SK-N-SH (cell line): Measurements from ENCODE around the gene AKR1A1. TPM values are rescaled to one million over a fixed set of nuclear protein-coding genes. Genes with fewer than 3 reads are reported as not detected.
"Not testable (repeated sequence)": the region's sequence is repeated elsewhere in the genome, so short reads cannot be mapped to it uniquely, and the experiment has no call there.

Source experiments
- CTCF ChIA-PET: fragments of 300-600, 350-600 bp; formaldehyde crosslinking; extraction: SDS; loops from one replicate; lab custom pipeline; 2021; lab: Yijun Ruan, JAX
- POLR2A ChIA-PET: fragments of 350-600 bp; sonication (Branson Sonifier 250); formaldehyde crosslinking; extraction: SDS; loops from one replicate; lab custom pipeline; 2020; ENCODE audit warnings: antibody characterized with exemption, inconsistent platforms; lab: Yijun Ruan, JAX
- DNase-seq: peaks from one replicate; pipeline ENCODE4 v3.0.0; 2012
- H2AFZ ChIP-seq: fragments of 200-600 bp; sonication (generic); 2 replicates; pipeline ENCODE4 v1.8.1; 2016; ENCODE audit warnings: antibody characterized with exemption, mild to moderate bottlenecking, low read depth
- H3F3A ChIP-seq: fragments of 200-600 bp; sonication (generic); replicated peaks from 2 replicates; pipeline ENCODE3; 2016; ENCODE audit warnings: antibody characterized with exemption, mild to moderate bottlenecking; ENCODE audit not compliant: insufficient read depth
- H3K27ac ChIP-seq, 2 experiments: fragments of 200-500 bp in 1 of 2; fragments of 200-600 bp in 1 of 2; sonication (Bioruptor generic) in 1 of 2; sonication (generic), shearing (Covaris generic) in 1 of 2; 2 replicates each; pipeline versions ENCODE4 v1.5.1 to v1.6.1; 2014 to 2016; ENCODE audit warnings: low read depth in 2 of 2, inconsistent platforms in 1 of 2, low read length in 1 of 2, mild to moderate bottlenecking in 1 of 2, mixed read lengths in 1 of 2
- H3K27me3 ChIP-seq: fragments of 200-600 bp; sonication (generic), shearing (Covaris generic); 2 replicates; pipeline ENCODE4 v1.6.1; 2016; ENCODE audit warnings: mixed run types; ENCODE audit not compliant: insufficient read depth
- H3K36me3 ChIP-seq, 2 experiments: fragments of 200-500 bp in 1 of 2; fragments of 200-600 bp in 1 of 2; sonication (Bioruptor generic) in 1 of 2; sonication (generic) in 1 of 2; replicated peaks in 1 of 2; 2 replicates each; pipeline versions ENCODE3 to v1.5.1; 2014 to 2016; ENCODE audit warnings: low read length in 1 of 2, mild to moderate bottlenecking in 1 of 2; ENCODE audit not compliant: insufficient read depth in 2 of 2, control insufficient read depth in 1 of 2
- H3K4me1 ChIP-seq, 2 experiments: fragments of 200-500 bp in 1 of 2; fragments of 200-600 bp in 1 of 2; sonication (Bioruptor generic) in 1 of 2; sonication (generic), shearing (Covaris generic) in 1 of 2; 2 replicates each; pipeline versions ENCODE4 v1.5.1 to v1.6.1; 2014 to 2016; ENCODE audit warnings: low read depth in 1 of 2, low read length in 1 of 2, mixed run types in 1 of 2; ENCODE audit not compliant: insufficient read depth in 2 of 2, control insufficient read depth in 1 of 2
- H3K4me2 ChIP-seq: fragments of 200-600 bp; sonication (generic), shearing (Covaris generic); 2 replicates; pipeline ENCODE4 v1.6.1; 2017; ENCODE audit warnings: mixed run types
- H3K4me3 ChIP-seq, 2 experiments: fragments of 200-500 bp in 1 of 2; fragments of 200-600 bp in 1 of 2; sonication (Bioruptor generic) in 1 of 2; sonication (generic), shearing (Covaris generic) in 1 of 2; 2 replicates each; pipeline versions ENCODE4 v1.5.1 to v1.8.1; 2014 to 2016; ENCODE audit warnings: low read depth in 2 of 2, inconsistent platforms in 1 of 2, low read length in 1 of 2, mild to moderate bottlenecking in 1 of 2, mixed read lengths in 1 of 2, moderate library complexity in 1 of 2
- H3K79me2 ChIP-seq: fragments of 200-600 bp; sonication (generic); 2 replicates; pipeline ENCODE4 v1.8.1; 2017; ENCODE audit warnings: mild to moderate bottlenecking; ENCODE audit not compliant: insufficient read depth
- H3K9ac ChIP-seq: fragments of 200-600 bp; sonication (generic); 2 replicates; pipeline ENCODE4 v1.6.1; 2017; ENCODE audit warnings: mixed run types
- H3K9me2 ChIP-seq: fragments of 200-600 bp; sonication (generic); 2 replicates; pipeline ENCODE4 v1.6.1; 2017; ENCODE audit warnings: mixed run types
- H3K9me3 ChIP-seq: fragments of 200-600 bp; sonication (generic); 2 replicates; pipeline ENCODE4 v1.6.1; 2017; ENCODE audit warnings: mixed run types, mild to moderate bottlenecking, moderate library complexity
- H4K20me1 ChIP-seq: fragments of 200-600 bp; sonication (generic); 2 replicates; pipeline ENCODE4 v1.6.1; 2017; ENCODE audit warnings: mild to moderate bottlenecking, mixed run types; ENCODE audit not compliant: insufficient read depth
- CHD2 ChIP-seq: fragments of 150-350 bp; IDR thresholded peaks from 2 replicates; pipeline ENCODE4 v1.6.1; 2018; ENCODE audit warnings: low read length; ENCODE audit not compliant: partially characterized antibody
- ELF1 ChIP-seq: IDR thresholded peaks from 2 replicates; pipeline ENCODE4 v1.4.0; 2012
- EP300 ChIP-seq, 2 experiments: IDR thresholded peaks; 2 replicates each; pipeline versions ENCODE4 v1.4.0 to v1.6.1; 2012; ENCODE audit warnings: borderline replicate concordance in 1 of 2, low read depth in 1 of 2, low read length in 1 of 2
- EZH2phosphoT487 ChIP-seq: fragments of 200-600 bp; sonication (generic); IDR thresholded peaks from 2 replicates; pipeline ENCODE4 v1.6.1; 2017; ENCODE audit warnings: low read depth, mixed run types, mild to moderate bottlenecking, antibody characterized with exemption, moderate library complexity, borderline replicate concordance
- FOXJ3 ChIP-seq: sonication (generic); formaldehyde crosslinking; IDR thresholded peaks from 2 replicates; pipeline ENCODE4 v1.5.1; 2020; ENCODE audit warnings: mild to moderate bottlenecking, missing genetic modification reagents
- JUND ChIP-seq: IDR thresholded peaks from 2 replicates; pipeline ENCODE4 v1.4.0; 2012
- MXI1 ChIP-seq: IDR thresholded peaks from 2 replicates; pipeline ENCODE4 v1.6.1; 2012; ENCODE audit warnings: mild to moderate bottlenecking, low read depth, low read length, improper control_type of control experiment
- NFIC ChIP-seq: IDR thresholded peaks from 2 replicates; pipeline ENCODE4 v1.4.0; 2012; ENCODE audit warnings: borderline replicate concordance
- RAD21 ChIP-seq: IDR thresholded peaks from 2 replicates; pipeline ENCODE4 v1.6.1; 2012; ENCODE audit warnings: mild to moderate bottlenecking, low read length
- RCOR1 ChIP-seq: fragments of 150-350 bp; IDR thresholded peaks from 2 replicates; pipeline ENCODE4 v1.6.1; 2017; ENCODE audit warnings: antibody characterized with exemption, low read length
- RFX5 ChIP-seq: IDR thresholded peaks from 2 replicates; pipeline ENCODE4 v1.6.1; 2012; ENCODE audit warnings: mild to moderate bottlenecking, improper control_type of control experiment, low read length
- RXRA ChIP-seq: IDR thresholded peaks from 2 replicates; pipeline ENCODE4 v1.4.0; 2012; ENCODE audit warnings: low read depth, mild to moderate bottlenecking, borderline replicate concordance
- SIN3A ChIP-seq: IDR thresholded peaks from 2 replicates; pipeline ENCODE4 v1.6.1; 2012; ENCODE audit warnings: low read depth, mild to moderate bottlenecking, low read length, moderate library complexity, borderline replicate concordance
- SMC3 ChIP-seq: IDR thresholded peaks from 2 replicates; pipeline ENCODE4 v1.6.1; 2012; ENCODE audit warnings: low read depth, low read length, improper control_type of control experiment
- TAF1 ChIP-seq: IDR thresholded peaks from 2 replicates; pipeline ENCODE4 v1.6.1; 2012; ENCODE audit warnings: low read depth, mild to moderate bottlenecking, low read length, moderate library complexity, borderline replicate concordance
- TEAD4 ChIP-seq: IDR thresholded peaks from 2 replicates; pipeline ENCODE4 v1.4.0; 2012; ENCODE audit warnings: mild to moderate bottlenecking, borderline replicate concordance; ENCODE audit not compliant: insufficient read depth
- WGBS: methylation state at CpG from one replicate; pipeline ENCODE4 v1.1.6; 2017; ENCODE audit warnings: low lambda C conversion rate; 5-methylcytosine and 5-hydroxymethylcytosine counted together
- polyA plus RNA-seq, 3 experiments: library from polyadenylated mRNA; depleted of rRNA; stranded (reverse); fragments of >200 nt; gene quantifications; 2 replicates each; pipeline ENCODE4 v1.2.3, GENCODE V29; 2012
- TF ChIP-seq, protein P1 (sequence below): IDR thresholded peaks from 2 replicates; pipeline ENCODE4 v1.4.0; 2012; ENCODE audit warnings: low read depth, borderline replicate concordance
- TF ChIP-seq, protein P2 (sequence below): IDR thresholded peaks from 2 replicates; pipeline ENCODE4 v1.4.0; 2012; ENCODE audit warnings: low read depth
- TF ChIP-seq, protein P3 (sequence below): fragments of 200-600 bp; sonication (generic); IDR thresholded peaks from 2 replicates; pipeline ENCODE4 v1.6.1; 2017; ENCODE audit warnings: antibody characterized with exemption, mild to moderate bottlenecking, moderate library complexity

The AKR1A1 gene
- polyA plus RNA-seq, 1 of the 3 experiments (the other 2 are of a cell fraction), result 156 TPM

DNA sequence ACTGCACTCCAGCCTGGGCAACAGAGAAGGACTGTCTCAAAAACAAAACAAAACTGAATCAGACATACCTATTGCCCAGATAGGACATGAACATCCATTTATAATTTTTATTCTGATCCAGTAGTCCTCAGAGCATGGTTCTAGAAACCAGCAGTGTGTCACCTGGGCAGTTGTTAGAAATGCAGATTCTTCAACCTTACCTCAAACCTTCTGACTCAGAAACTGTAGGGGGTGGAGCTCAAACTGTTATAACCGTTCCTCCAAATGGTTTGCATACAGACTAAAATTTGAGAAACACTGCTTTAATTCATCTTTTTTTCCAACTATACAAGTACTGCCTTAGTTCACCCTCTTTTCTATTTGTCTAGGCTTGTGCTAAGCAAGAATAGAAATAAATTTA lies 39.2 kb downstream of the AKR1A1 start:
- Histone ChIP-seq H3K9me2 (no peaks in the 10 kb centered on the region), H3K79me2 (peaks cover 99% of the 10 kb centered on the region), H3K27me3 (no peaks in the 10 kb centered on the region), H3K9ac (no peak overlapping the region), H3K4me1 (peaks cover 5 to 9% of the 10 kb centered on the region in 2 experiments; a peak in 3 of 4 replicates), H3F3A (peaks cover 12% of the 10 kb centered on the region), H4K20me1 (peaks cover 77% of the 10 kb centered on the region), H3K36me3 (peaks cover 3 to 19% of the 10 kb centered on the region in 2 experiments), H2AFZ (peak overlapping the region; percentile 60), H3K4me2 (0 out of 2 replicates have a peak overlapping the region, but pooled peaks have one; percentile 37), H3K4me3 (no peak overlapping the region), H3K9me3 (no peaks in the 10 kb centered on the region), H3K27ac (peak overlapping the region; percentile 8 to 36; a peak in 1 of 4 replicates)
- TF ChIP-seq CHD2 (no peak), EZH2phosphoT487 (no peak), RAD21 (no peak), JUND (no peak), RXRA (no peak), MXI1 (no peak), TAF1 (no peak), RFX5 (no peak)
- DNase-seq, result no peak
- ChIA-PET CTCF (no interaction called here), POLR2A (no interaction called here)
- 22% methylated on average over 1 of the region's 1 CpG for WGBS

DNA sequence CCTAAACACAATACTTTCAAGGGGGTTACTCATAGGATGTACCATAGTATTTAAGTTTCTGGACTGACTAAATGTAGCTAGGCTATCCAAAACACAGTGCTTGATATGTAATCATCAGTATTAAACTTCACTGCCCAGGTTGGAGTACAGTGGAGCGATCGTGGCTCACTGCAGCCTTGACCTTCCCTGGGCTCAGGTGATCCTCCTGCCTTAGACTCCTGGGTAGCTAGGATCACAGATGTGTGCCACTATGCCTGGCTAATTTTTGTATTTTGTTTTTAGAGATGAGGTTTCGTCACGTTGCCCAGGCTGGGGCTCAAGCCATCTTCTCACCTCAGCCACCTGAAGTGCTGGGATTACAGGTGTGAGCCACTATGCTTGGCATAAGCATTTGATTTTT lies 43.8 kb downstream of the AKR1A1 start:
- peaks cover 100% of the 10 kb centered on the region for H3K79me2 ChIP-seq
- H3F3A ChIP-seq, result peaks cover 12% of the 10 kb centered on the region
- no peak overlapping the region for H3K27ac ChIP-seq
- POLR2A ChIA-PET, result no interaction called here
- WGBS, result 93% methylated on average over 4 of the region's 4 CpGs
- TF ChIP-seq, protein P1, sequence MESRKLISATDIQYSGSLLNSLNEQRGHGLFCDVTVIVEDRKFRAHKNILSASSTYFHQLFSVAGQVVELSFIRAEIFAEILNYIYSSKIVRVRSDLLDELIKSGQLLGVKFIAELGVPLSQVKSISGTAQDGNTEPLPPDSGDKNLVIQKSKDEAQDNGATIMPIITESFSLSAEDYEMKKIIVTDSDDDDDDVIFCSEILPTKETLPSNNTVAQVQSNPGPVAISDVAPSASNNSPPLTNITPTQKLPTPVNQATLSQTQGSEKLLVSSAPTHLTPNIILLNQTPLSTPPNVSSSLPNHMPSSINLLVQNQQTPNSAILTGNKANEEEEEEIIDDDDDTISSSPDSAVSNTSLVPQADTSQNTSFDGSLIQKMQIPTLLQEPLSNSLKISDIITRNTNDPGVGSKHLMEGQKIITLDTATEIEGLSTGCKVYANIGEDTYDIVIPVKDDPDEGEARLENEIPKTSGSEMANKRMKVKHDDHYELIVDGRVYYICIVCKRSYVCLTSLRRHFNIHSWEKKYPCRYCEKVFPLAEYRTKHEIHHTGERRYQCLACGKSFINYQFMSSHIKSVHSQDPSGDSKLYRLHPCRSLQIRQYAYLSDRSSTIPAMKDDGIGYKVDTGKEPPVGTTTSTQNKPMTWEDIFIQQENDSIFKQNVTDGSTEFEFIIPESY, result no peak
- TF ChIP-seq RAD21, result no peak
- no peak for TF ChIP-seq RFX5
- no peak for TF ChIP-seq RCOR1
- no peak for TF ChIP-seq FOXJ3 (CRISPR knock-in tag)
- no peak for TF ChIP-seq ELF1
- TF ChIP-seq EP300 (IDR thresholded peaks at IDR 0.05; ENCODE audit: borderline replicate concordance in 1 of 2, low read depth in 1 of 2, low read length in 1 of 2), result no peak
- TF ChIP-seq TEAD4, result no peak
- TF ChIP-seq, protein P2, sequence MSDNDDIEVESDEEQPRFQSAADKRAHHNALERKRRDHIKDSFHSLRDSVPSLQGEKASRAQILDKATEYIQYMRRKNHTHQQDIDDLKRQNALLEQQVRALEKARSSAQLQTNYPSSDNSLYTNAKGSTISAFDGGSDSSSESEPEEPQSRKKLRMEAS, result no peak
- TF ChIP-seq SIN3A, result no peak
- no peak for TF ChIP-seq SMC3
- TF ChIP-seq, protein P3, sequence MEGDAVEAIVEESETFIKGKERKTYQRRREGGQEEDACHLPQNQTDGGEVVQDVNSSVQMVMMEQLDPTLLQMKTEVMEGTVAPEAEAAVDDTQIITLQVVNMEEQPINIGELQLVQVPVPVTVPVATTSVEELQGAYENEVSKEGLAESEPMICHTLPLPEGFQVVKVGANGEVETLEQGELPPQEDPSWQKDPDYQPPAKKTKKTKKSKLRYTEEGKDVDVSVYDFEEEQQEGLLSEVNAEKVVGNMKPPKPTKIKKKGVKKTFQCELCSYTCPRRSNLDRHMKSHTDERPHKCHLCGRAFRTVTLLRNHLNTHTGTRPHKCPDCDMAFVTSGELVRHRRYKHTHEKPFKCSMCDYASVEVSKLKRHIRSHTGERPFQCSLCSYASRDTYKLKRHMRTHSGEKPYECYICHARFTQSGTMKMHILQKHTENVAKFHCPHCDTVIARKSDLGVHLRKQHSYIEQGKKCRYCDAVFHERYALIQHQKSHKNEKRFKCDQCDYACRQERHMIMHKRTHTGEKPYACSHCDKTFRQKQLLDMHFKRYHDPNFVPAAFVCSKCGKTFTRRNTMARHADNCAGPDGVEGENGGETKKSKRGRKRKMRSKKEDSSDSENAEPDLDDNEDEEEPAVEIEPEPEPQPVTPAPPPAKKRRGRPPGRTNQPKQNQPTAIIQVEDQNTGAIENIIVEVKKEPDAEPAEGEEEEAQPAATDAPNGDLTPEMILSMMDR, result no peak
- TF ChIP-seq NFIC, result no peak
- no peak for TF ChIP-seq JUND
- H3K4me1 ChIP-seq, result no peaks in the 10 kb centered on the region
- H3K36me3 ChIP-seq, result peaks cover 3 to 60% of the 10 kb centered on the region in 2 experiments
- H3K9ac ChIP-seq, result no peak overlapping the region
- no peaks in the 10 kb centered on the region for H3K27me3 ChIP-seq
- H4K20me1 ChIP-seq, result peaks cover 50% of the 10 kb centered on the region; the same call in 1 of the 2 replicates
- no peaks in the 10 kb centered on the region for H3K9me2 ChIP-seq
- no peak overlapping the region for H3K4me3 ChIP-seq
- no peak overlapping the region for H2AFZ ChIP-seq
- no peaks in the 10 kb centered on the region for H3K9me3 ChIP-seq
- H3K4me2 ChIP-seq, result no peak overlapping the region
- CTCF ChIA-PET, result interaction anchor here (0.8 kb wide), 1 partner anchor 15 kb away, joined by 3 read pairs; no protein-coding TSS in a partner anchor
- DNase-seq, result no peak

DNA sequence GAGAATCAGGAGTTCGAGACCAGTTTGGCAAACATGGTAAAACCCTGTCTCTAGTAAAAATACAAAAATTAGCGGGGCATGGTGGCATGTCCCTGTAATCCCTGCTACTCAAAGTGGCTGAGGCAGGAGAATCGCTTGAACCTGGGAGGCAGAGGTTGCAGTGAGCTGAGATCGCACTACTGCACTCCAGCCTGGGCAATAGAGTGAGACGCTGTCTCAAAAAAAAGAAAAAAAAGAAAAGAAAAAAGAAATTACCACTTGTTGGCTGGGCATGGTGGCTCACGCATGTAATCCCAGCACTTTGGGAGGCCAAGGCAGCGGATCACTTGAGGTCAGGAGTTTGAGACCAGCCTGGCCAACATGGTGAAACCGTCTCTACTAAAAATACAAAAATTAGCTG lies 46.1 kb downstream of the AKR1A1 start:
- Histone ChIP-seq H3F3A (peaks cover 19% of the 10 kb centered on the region), H3K36me3 (peaks cover 9 to 77% of the 10 kb centered on the region in 2 experiments), H4K20me1 (peaks cover 38% of the 10 kb centered on the region; the same call in 1 of the 2 replicates), H3K79me2 (peaks cover 100% of the 10 kb centered on the region)
- H3K9me3 ChIP-seq, H3K9ac ChIP-seq, H3K4me2 ChIP-seq, H2AFZ ChIP-seq, H3K4me3 ChIP-seq, CTCF ChIA-PET, H3K9me2 ChIP-seq, POLR2A ChIA-PET, DNase-seq, H3K27ac ChIP-seq, H3K27me3 ChIP-seq, H3K4me1 ChIP-seq: not testable (repeated sequence)
- 96% methylated on average over 8 of the region's 8 CpGs for WGBS
